NCI-H1694 treated with DMSO at 0.1 percent for 48 hours (cell line): ENCODE data around the gene ZNF189.

Experiments used
- DNase-seq: peaks from one replicate; lab custom pipeline; 2025; lab: John Stamatoyannopoulos, UW

ZNF189 gene

DNA sequence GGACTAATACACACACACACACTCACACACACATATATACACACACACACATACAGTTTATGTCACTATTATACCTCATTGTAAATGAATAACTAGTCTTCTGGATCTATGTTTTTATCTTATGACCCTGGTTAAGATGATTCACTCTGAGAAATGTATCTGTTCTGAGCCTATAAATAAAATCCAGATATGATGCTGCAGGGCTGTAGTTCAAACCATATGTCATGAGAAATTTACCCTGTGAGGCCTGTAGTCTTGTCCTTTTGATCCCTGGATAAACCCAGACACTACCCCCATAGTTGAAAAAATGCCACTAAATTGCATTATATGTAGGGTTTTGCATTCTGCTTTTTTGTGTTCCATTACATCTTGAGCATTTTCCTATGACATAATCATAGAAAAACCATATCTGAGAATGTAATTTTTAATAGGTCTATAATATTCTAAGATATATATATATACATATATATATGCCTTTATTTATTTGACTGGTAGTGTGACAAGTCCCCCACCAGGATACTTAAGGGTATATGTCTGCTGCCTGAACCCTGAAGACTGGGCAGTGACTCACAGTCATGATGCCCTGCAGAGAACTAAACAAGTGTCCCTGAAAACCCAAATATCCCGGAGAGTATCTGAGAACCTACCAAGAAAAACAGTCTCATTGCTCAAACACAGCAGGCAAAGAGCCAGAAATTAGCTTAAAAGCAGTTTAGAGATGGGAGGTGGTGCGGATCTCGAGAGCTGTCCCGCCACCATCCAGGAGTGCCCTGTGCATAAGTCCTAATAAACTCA is 55.3 kb downstream of the ZNF189 start:
- no peak for DNase-seq

DNA sequence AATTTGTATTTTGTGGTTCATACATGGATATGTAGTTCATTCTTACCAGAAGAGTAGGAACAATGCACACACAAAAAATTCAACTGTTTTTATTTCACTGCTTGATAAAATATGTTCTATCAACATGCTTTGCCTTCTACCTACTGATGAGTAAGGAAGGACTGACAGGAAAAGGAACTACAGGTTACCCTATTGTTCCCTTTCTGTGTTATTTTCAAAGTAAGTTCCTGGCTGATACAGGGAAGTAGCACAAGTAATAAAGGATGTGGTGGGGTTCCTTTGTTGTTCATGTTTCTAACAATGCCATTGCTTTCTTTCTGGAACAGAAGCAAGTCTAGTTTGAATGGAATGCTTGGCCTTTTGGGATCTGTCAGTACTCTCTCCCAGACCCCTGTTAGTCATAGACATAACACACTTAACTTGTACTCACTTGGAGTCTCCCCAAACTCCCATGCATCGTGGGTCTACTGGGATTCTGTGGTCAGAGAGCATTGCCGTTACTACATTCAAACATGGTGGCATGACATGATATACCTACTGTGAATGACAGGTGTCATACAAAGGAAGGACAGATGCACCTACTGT is 57.1 kb downstream of the ZNF189 start:
- no peak for DNase-seq

DNA sequence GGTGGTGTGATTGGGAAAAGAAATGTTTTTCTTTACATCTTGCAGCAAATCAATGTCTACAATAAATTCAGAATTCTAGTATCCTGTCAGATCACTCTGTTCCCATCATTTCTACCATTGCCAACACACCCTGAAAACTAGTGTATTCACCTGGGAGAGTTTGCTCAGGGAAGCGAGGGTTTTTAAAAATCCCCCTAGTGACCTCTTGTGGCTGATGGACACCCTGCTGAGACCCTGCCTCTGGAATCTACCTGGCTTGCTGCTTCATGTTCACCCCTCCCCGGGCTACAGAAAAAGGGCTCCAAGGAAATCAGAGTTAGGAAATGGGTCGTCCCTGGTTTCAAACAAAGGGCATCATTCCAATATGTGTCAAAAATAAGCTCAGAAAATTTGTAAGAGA is 58.4 kb downstream of the ZNF189 start:
- DNase-seq = no peak

DNA sequence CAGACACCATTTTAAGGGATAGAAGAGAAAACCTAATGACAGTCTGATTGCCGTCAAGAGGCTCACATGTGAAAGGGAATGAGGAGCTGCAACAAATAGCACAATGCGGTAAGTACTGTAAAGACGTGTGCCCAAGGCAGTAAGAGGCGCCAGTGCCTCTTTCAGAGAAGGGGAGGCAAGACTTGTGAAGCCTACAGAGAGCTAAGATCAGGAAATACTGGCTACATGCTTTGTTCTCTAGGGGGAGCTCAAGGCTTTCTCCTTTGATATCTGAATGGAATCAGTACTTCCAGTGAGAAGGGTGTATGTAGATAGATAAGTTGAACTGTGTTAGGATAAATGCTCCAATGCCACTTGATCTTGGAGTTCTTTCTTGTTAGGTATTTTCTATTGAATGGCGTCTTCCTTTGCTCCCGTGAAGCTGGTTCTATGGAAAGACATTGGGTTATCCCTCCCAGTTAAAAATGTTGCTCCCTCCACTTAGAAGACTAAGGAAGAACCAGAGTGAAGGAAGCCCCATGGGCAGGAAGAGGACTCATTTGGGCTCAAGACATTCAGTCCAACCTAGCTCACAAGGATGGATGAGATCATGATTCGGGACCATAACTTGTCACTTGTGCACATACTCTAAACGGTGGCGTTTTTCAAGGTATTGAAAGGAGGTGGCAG is 60.4 kb downstream of the ZNF189 start:
- peak; percentile 87 for DNase-seq
